GM12891 (cell line): ENCODE data around the gene SPSB4.

Experiments used
- PAX5 ChIP-seq: IDR thresholded peaks from 2 replicates; pipeline ENCODE4 v1.6.1; 2011; ENCODE audit warnings: low read length, moderate library complexity, mild to moderate bottlenecking; ENCODE audit not compliant: insufficient read depth, severe bottlenecking
- POLR2A ChIP-seq: IDR thresholded peaks from 2 replicates; pipeline ENCODE4 v1.6.1; 2011; ENCODE audit warnings: low read depth, low read length, control low read depth
- POLR2AphosphoS5 ChIP-seq: IDR thresholded peaks from 2 replicates; pipeline ENCODE4 v1.6.1; 2011; ENCODE audit warnings: low read depth, low read length, control low read depth
- TAF1 ChIP-seq: IDR thresholded peaks from 2 replicates; pipeline ENCODE4 v1.6.1; 2011; ENCODE audit warnings: low read depth, low read length, control low read depth

- TF ChIP-seq TAF1 (no peak), POLR2A (no peak), POLR2AphosphoS5 (no peak), PAX5 (no peak)
Observed at GRCh38 chr3:141064255-141064926, 13.2 kb downstream of the SPSB4 start.
